Kasumi-1 (cell line): Measurements from ENCODE around the gene PCSK6.
A peak's percentile ranks its signal among the peaks of the same experiment; 100 is the strongest.

ENCODE experiments used
- DNase-seq, 2 experiments: peaks; one replicate each; lab custom pipeline; 2025; lab: John Stamatoyannopoulos, UW

The PCSK6 gene

GRCh38 chr15:101326462-101327146, 162.9 kb downstream of the PCSK6 start:
- no peak for DNase-seq

- DNase-seq: no peak
Measured at GRCh38 chr15:101326026-101326315, 163.5 kb downstream of the PCSK6 start.

- DNase-seq: no peak
Measured at GRCh38 chr15:101325263-101326025, 164.1 kb downstream of the PCSK6 start.

GRCh38 chr15:101324524-101325177, 164.9 kb downstream of the PCSK6 start:
- no peak for DNase-seq

- no peak for DNase-seq
Measured at GRCh38 chr15:101323793-101324523, 165.5 kb downstream of the PCSK6 start.

- DNase-seq: no peak
Measured at GRCh38 chr15:101322854-101323477, 166.5 kb downstream of the PCSK6 start.

GRCh38 chr15:101322016-101322695, 167.4 kb downstream of the PCSK6 start:
- no peak for DNase-seq

- peak; percentile 97 to 98 for DNase-seq
Measured at GRCh38 chr15:101320501-101321052, 168.9 kb downstream of the PCSK6 start.

GRCh38 chr15:101318839-101319238, 170.7 kb downstream of the PCSK6 start:
- peak in 1 of 2 experiments; percentile 7 for DNase-seq

GRCh38 chr15:101318147-101318819, 171.2 kb downstream of the PCSK6 start:
- DNase-seq: no peak

- no peak for DNase-seq
Measured at GRCh38 chr15:101317336-101317872, 172.1 kb downstream of the PCSK6 start.

- no peak for DNase-seq
Measured at GRCh38 chr15:101316529-101316928, 173.0 kb downstream of the PCSK6 start.

GRCh38 chr15:101315736-101316135, 173.8 kb downstream of the PCSK6 start:
- DNase-seq: no peak

GRCh38 chr15:101314336-101315125, 175.0 kb downstream of the PCSK6 start:
- DNase-seq: no peak

- no peak for DNase-seq
Measured at GRCh38 chr15:101313041-101313761, 176.3 kb downstream of the PCSK6 start.

GRCh38 chr15:101310508-101310907, 179.0 kb downstream of the PCSK6 start:
- DNase-seq: no peak

- DNase-seq: no peak
Measured at GRCh38 chr15:101310161-101310480, 179.4 kb downstream of the PCSK6 start.

GRCh38 chr15:101309436-101310160, 179.9 kb downstream of the PCSK6 start:
- DNase-seq: no peak
